K562 (cell line): ENCODE results near the gene CARMIL1. TPM values are rescaled to one million over a fixed set of nuclear protein-coding genes. Genes with fewer than 3 reads are reported as not detected.
A peak's percentile ranks its signal among the peaks of the same experiment; 100 is the strongest.

Experiments
- ATF3 ChIP-seq, 2 experiments: fragments of 450-650 bp in 1 of 2; sonication (generic) in 1 of 2; formaldehyde crosslinking in 1 of 2; IDR thresholded peaks in 1 of 2; conservative IDR thresholded peaks in 1 of 2; 2 replicates each; pipeline versions ENCODE4 v1.6.1 to v1.8.1; 2016 to 2023; ENCODE audit warnings: mild to moderate bottlenecking in 2 of 2, moderate library complexity in 2 of 2, inconsistent platforms in 1 of 2, missing genetic modification reagents in 1 of 2
- COPS2 ChIP-seq: fragments of 450-650 bp; conservative IDR thresholded peaks from 2 replicates; pipeline ENCODE4 v1.6.1; 2016; ENCODE audit warnings: mild to moderate bottlenecking, moderate library complexity
- E2F4 ChIP-seq: sonication (generic); formaldehyde crosslinking; IDR thresholded peaks from 2 replicates; pipeline ENCODE4 v1.8.0; 2022; ENCODE audit warnings: mild to moderate bottlenecking, low read depth, missing genetic modification reagents
- HNRNPK ChIP-seq: fragments of 200-400 bp; formaldehyde crosslinking; IDR thresholded peaks from one replicate; pipeline ENCODE4 v1.6.1; 2018; ENCODE audit warnings: mild to moderate bottlenecking, low read depth, low read length; ENCODE audit not compliant: poor library complexity, severe bottlenecking
- HNRNPL ChIP-seq: fragments of 200-400 bp; formaldehyde crosslinking; IDR thresholded peaks from 2 replicates; pipeline ENCODE4 v1.6.1; 2017; ENCODE audit warnings: low read depth, mild to moderate bottlenecking, low read length
- PRDM10 ChIP-seq: fragments of 450-650 bp; IDR thresholded peaks from 2 replicates; pipeline ENCODE4 v1.6.1; 2018; ENCODE audit not compliant: partially characterized antibody
- ZNF395 ChIP-seq: fragments of 200-800 bp; sonication (Bioruptor generic); IDR thresholded peaks from 2 replicates; pipeline ENCODE4 v1.6.1; 2017; ENCODE audit warnings: missing genetic modification characterization, missing compliant biosample characterization
- polyA plus RNA-seq, 8 experiments: library from polyadenylated mRNA; depleted of rRNA in 4 of 8; stranded (reverse) in 5 of 8; unstranded in 3 of 8; fragments of >200 nt; fragmentation: Nextera tagmentation in 2 of 8; fragmentation: Illumina TruSeq in 1 of 8; extraction: Ambion mirVana in 2 of 8; extraction: Trizol in 1 of 8; gene quantifications; 2 replicates each; pipeline versions ENCODE4 v1.2.1 to v1.2.3, GENCODE V29; 2011 to 2014; ENCODE audit warnings: inconsistent platforms in 1 of 8, missing spikeins in 1 of 8
- total RNA-seq, 7 experiments: library from RNA; depleted of rRNA in 6 of 7; stranded (reverse); fragments of >200 nt in 6 of 7; fragmentation: Illumina TruSeq in 2 of 7; extraction: Trizol in 2 of 7; gene quantifications; 2 replicates each; pipeline versions ENCODE4 v1.2.1 to v1.2.3, GENCODE V29; 2011 to 2021; ENCODE audit warnings: low replicate concordance in 1 of 7

CARMIL1 gene
- total and polyA plus RNA-seq, 9 of the 15 experiments (the other 6 are each of a cell fraction or from before 2014, with no cell fraction given): 0.04 to 0.32 (median 0.10) TPM; not detected in 1

DNA sequence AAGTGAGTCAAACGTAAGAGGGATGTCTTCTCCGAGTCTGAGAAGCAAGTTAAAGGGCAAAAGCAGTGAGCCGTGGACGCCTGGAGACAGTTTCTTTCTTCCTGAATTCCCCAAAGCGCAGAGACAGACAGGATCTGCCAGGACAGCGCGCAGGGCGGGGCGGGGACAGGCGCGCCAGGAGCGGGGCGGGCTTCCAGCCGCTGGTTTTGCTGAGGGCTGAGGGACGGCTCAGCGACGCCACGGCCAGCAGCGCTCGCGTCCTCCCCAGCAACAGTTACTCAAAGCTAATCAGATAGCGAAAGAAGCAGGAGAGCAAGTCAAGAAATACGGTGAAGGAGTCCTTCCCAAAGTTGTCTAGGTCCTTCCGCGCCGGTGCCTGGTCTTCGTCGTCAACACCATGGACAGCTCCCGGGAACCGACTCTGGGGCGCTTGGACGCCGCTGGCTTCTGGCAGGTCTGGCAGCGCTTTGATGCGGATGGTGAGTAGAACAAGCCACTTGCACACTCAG lies 372.9 kb downstream of the CARMIL1 start, which contains the start of gene SCGN (continued):
- TF ChIP-seq HNRNPL (no peak), E2F4 (CRISPR knock-in tag) (no peak), PRDM10 (no peak), HNRNPK (no peak), COPS2 (no peak), ZNF395 (CRISPR knock-in tag) (peak; percentile 60; the same call in 1 of the 2 replicates), ATF3 (IDR thresholded peaks at IDR 0.05) (no peak), ATF3 (CRISPR knock-in tag; conservative IDR thresholded peaks at IDR 0.05) (0 out of 2 replicates have a peak, but pooled peaks have one; percentile 49)
